ENCODE results near the gene CIITA. TPM values are rescaled to one million over a fixed set of nuclear protein-coding genes. Genes with fewer than 3 reads are reported as not detected.
A peak's percentile ranks its signal among the peaks of the same experiment; 100 is the strongest.

The CIITA gene
- total and polyA plus RNA-seq, 8 donors, result under 0.01 to 67.1 (median 12.8) TPM

GRCh38 chr16:10846213-10846998 lies 30.6 kb upstream of the CIITA start:
- H3K4me3 ChIP-seq, result no peak overlapping the region
- H3K4me1 ChIP-seq, result no peaks in the 10 kb centered on the region
- TF ChIP-seq POLR2A (IDR thresholded peaks at IDR 0.05) (no peak), CTCF (IDR thresholded peaks at IDR 0.05) (no peak), POLR2AphosphoS5 (IDR thresholded peaks at IDR 0.05) (no peak), EP300 (IDR thresholded peaks at IDR 0.05) (no peak)
- no peaks in the 10 kb centered on the region for H3K9me3 ChIP-seq
- intact Hi-C loops (cut with DNase I; ENCODE audit: low total_unique reads), result no loop called here
- no peak for DNase-seq
- peak overlapping the region in 1 of 5 donors; percentile 69 for H3K27ac ChIP-seq
- H3K36me3 ChIP-seq, result no peaks in the 10 kb centered on the region
- WGBS, 5 donors, result 83 to 95% (median 92%) methylated on average over 14 of the region's 14 CpGs
- H3K27me3 ChIP-seq, result peaks cover 0 to 4% (median 0%) of the 10 kb centered on the region in 3 donors

GRCh38 chr16:10847176-10847575 lies 29.8 kb upstream of the CIITA start:
- Histone ChIP-seq H3K36me3 (no peaks in the 10 kb centered on the region), H3K27me3 (no peaks in the 10 kb centered on the region), H3K4me1 (peaks cover 0 to 2% (median 0%) of the 10 kb centered on the region in 4 donors), H3K4me3 (no peak overlapping the region), H3K9me3 (no peaks in the 10 kb centered on the region), H3K27ac (peak overlapping the region in 2 of 5 donors; percentile 50 to 69)
- intact Hi-C loops (cut with DNase I; ENCODE audit: low total_unique reads), result no loop called here
- DNase-seq, result no peak
- TF ChIP-seq EP300 (IDR thresholded peaks at IDR 0.05) (no peak), POLR2AphosphoS5 (IDR thresholded peaks at IDR 0.05) (no peak)
- 42 to 72% (median 56%) methylated on average over 2 of the region's 2 CpGs for WGBS, 5 donors

- TF ChIP-seq POLR2AphosphoS5 (IDR thresholded peaks at IDR 0.05), result no peak
- TF ChIP-seq POLR2A (IDR thresholded peaks at IDR 0.05), result no peak
- TF ChIP-seq EP300 (IDR thresholded peaks at IDR 0.05), result no peak
- no peak for TF ChIP-seq CTCF (IDR thresholded peaks at IDR 0.05)
- intact Hi-C loops (cut with DNase I; ENCODE audit: low total_unique reads), result no loop called here
- Histone ChIP-seq H3K27me3 (no peaks in the 10 kb centered on the region), H3K4me3 (no peak overlapping the region), H3K36me3 (no peaks in the 10 kb centered on the region), H3K4me1 (peaks cover 0 to 12% (median 0%) of the 10 kb centered on the region in 4 donors), H3K9me3 (no peaks in the 10 kb centered on the region), H3K27ac (no peak overlapping the region)
- WGBS, 5 donors, result 76 to 90% (median 79%) methylated on average over 7 of the region's 7 CpGs
- DNase-seq, result no peak
Measured at GRCh38 chr16:10849736-10850477, 27.1 kb upstream of the CIITA start.

- intact Hi-C loops (cut with DNase I; ENCODE audit: low total_unique reads), result no loop called here
- no peak overlapping the region for H3K27ac ChIP-seq
- no peaks in the 10 kb centered on the region for H3K36me3 ChIP-seq
- H3K4me1 ChIP-seq, result peaks cover 0 to 12% (median 0%) of the 10 kb centered on the region in 4 donors
- no peaks in the 10 kb centered on the region for H3K27me3 ChIP-seq
- no peak overlapping the region for H3K4me3 ChIP-seq
- no peak for DNase-seq
- no peaks in the 10 kb centered on the region for H3K9me3 ChIP-seq
- TF ChIP-seq POLR2AphosphoS5 (IDR thresholded peaks at IDR 0.05) (no peak), POLR2A (IDR thresholded peaks at IDR 0.05) (no peak), CTCF (IDR thresholded peaks at IDR 0.05) (no peak), EP300 (IDR thresholded peaks at IDR 0.05) (no peak)
- 56 to 68% (median 67%) methylated on average over 4 of the region's 4 CpGs for WGBS, 5 donors
Measured at GRCh38 chr16:10850478-10850850, 26.5 kb upstream of the CIITA start.

Data from stomach (tissue), 9 donors.